Stimulated activated CD4-positive, alpha-beta T cell treated with anti-CD3 and anti-CD28 coated beads, Interleukin-1b, Interleukin-23, amount 100 ng/mL, for 48 hours (primary cell): ENCODE data around the gene WNT5A.

Experiments
- DNase-seq: peaks from one replicate; pipeline ENCODE4 v3.0.0-alpha.2; 2020

Gene WNT5A

DNA sequence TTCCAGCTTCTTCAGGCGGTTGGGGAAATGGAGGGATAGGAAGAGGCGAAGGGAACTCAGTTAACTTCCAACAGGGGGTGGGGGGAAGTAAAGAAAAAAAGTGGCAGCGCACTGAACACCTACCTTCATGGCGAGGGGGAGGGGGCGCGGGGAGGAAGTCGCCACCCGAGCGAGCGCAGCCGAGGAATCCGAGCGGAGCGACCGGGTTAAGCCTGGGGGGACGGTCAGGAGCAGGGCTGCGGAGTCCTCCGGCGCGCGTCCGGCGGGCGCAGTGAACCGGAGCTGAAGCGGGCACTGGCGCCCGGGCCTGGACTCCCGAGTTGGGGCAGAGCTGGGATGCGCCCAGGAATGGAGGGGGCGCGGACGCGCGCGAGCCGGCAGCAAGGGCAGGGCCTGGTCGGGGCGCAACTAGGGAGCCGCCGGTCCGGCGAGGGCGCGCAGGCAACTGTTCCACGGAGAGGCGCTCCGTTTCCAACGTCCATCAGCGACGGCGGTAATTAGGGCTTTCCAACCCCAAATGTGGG lies at the start of gene WNT5A:
Gene WNT5A, minus strand, starts transcription at position 450 of the 524 bp plus-strand sequence. Its CDS starts 321 bp downstream, at position 129.
- DNase-seq, result no peak

GRCh38 chr3:55534876-55535275 lies 47.8 kb upstream of the WNT5A start:
- DNase-seq, result no peak

DNA sequence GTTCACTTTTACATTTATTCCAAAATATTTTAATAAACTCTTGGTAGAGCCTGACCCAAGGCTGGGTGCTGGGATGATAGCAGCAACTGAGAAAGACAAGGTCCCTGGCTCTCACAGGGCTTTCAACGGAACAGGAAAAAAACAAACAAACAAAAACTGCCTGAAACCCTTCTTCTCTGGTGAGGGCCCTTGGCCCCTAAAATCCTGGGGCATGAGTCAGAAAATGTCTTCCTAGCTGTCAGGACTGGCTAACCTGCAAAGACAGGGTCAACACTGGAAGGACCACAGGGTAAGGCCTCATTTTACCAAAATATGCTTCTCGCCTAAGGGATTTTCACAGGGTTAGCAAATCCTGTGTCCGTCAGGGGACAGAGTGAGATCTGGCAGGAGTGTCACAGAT lies 45.7 kb upstream of the WNT5A start:
- DNase-seq, result no peak

GRCh38 chr3:55531321-55531720 lies 44.2 kb upstream of the WNT5A start:
- DNase-seq, result no peak

DNA sequence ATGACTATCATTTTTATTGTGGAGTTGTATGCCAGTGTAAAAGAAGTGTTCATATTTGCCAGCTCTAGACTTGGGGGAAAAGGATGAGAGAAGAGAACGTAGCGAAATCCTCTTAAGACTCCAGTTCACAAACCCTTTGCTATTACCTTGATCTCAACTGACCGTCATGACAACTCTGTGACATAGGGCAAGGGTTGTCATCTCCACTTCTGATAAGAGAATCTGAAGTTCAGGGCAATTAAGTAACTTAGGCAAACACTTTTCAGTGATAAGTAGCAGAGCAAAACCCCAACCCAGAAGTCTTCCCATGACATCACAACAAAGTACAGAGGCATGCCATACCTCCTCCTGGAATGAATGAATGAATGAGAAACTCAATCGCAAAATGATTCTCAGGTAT lies 40.3 kb upstream of the WNT5A start:
- DNase-seq, result no peak

- no peak for DNase-seq
Measured at GRCh38 chr3:55526332-55527030, 39.4 kb upstream of the WNT5A start.

DNA sequence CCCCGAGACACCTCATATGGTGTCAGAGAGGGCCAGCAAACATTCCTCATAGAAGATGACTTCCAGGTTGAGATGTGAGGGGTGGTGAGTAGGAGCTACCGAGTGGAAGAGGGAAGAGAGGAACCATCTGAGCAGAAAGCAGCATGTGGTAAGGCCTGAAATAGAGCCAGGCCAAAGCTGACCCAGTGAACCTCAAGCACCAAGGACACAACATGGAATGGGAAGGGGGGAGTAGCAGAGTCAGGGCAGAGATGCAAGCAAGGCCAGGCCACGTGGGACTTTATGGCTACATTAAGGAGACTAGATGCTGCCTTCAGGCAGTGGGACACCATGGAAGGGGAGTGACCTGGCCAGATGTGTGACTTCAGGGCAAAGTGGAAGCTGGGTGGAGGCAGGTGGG lies 38.3 kb upstream of the WNT5A start:
- no peak for DNase-seq

DNA sequence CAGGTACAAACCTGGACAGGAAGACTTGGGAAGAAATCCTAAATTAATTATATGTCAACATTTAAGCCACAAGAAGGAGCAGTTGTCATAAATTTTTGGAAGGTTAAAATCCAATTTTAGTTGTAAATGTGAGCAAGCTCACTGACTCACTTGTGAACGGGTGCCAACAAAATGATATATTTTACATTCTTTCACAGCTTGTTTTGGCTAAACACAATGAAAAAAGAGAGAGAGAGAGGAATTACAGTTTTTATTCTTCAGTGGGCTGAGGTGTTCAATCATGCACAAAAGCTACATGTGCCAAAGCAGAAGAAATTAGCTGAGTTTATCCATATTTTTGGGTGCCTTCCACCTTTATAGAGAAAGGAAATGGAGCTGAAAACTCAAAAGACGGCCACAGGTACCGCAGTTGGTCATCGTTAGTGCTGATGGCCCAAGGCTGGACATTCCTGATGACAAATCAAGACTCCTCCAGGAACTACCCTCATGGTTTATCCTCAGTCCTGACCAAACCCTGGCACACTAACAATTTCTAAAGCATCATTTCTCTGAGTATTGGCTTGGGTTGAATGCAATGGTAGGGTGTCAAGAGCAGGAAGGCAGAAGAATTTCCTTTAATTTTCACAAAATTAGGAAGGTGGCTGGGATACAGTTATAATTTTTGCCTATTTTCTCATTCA lies 37.6 kb upstream of the WNT5A start:
- DNase-seq, result no peak

DNA sequence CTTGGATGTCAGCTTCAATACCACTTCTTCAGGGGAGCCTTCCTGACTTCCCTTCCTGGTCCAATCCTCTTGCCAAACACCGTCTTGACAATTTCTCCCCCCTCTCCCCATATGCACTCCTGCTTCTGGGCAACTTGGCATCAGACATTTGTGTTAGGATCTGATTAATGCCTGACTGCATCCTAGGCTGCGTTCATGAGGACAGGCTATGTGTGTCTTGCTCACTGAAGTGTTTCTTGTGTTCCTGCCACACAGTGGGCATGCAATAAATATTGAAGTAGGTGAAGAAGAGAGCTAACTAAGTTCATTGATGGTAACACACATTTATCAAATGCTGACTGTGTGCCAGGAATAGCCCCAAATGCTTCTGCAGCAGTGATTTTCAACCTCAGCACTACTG lies 36.4 kb upstream of the WNT5A start:
- DNase-seq, result no peak

DNA sequence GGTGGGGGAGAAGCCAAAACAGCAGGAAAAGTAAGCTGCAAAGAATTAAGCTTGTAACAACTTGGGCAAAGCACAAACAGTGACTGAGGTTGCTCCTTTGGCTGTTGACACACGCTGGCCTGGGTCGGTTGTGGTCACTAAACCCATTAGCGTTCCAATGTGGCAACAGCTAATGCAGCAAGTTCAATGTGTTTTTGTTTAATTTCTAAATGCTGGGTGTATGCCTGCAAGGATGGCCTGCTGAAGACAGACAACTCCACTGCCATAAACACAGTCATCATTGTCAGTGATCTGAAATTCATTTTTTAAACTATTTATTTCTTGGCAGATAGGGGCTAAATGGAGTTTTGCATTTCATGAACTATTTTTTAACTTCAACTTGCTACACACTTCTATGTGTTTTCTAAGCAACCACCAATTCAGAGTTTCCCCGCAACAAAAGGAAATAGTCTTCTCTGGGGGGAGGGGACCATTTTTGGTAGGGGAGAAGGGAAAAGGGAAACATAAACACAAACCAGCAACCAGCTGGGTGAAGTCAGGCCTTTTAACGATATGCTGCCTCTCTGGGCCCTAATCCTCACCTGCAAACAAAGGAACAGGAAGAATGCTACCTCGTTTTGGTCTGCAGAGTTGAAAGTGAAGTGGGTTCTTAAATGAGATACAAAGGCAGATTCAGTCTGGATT lies 34.8 kb upstream of the WNT5A start:
- DNase-seq, result no peak

DNA sequence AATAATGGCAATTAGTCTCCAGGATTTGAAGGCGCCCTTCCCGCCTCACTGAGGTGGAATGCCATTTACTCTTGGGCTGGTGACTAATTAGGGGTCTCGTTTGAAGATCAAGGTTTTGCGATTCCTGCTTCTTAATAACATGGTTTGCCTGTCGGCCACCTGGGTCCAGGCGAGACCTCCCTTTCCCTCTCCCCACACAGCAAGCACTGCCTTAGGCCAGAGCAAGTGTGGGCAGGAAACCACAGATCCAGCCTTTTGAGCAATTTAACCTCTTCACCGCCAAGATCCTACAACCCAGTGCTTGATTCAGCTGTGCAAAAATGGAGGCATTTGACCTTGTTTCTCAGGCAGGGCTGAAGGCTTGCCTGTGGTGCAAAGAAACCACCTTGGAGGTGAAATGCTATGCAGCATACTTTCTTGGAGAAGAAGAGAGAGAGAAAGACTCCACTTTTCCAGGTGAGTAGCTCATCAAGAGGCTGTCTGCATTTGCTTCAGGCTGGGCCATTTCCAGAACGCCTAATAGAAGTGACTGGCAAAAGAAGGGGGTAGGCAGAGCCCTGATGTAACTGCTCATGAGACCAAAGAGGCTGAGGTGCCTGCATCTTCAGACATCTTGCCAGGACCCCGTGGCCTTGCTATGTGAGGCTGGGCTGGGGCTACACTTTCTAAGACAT lies 34.1 kb upstream of the WNT5A start:
- DNase-seq, result no peak

DNA sequence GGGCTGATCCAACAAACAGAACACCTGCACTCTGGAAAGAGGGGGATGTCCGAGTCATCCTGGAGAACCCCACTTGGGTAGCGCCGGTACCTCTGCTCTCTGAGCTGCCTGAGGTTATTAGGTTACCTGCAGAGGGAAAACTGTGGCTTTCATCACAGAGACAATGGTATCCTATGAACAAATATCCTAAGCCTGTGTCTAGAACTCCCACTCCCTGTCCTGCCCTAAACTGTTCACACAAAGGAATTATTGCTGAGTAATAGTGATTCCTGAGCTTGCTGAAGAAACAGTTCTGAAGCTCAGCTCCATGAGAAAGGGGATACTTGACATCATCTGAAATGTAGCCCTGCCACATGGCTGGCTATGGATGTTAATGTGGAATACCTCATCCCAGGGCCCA lies 31.9 kb upstream of the WNT5A start:
- DNase-seq, result no peak

DNA sequence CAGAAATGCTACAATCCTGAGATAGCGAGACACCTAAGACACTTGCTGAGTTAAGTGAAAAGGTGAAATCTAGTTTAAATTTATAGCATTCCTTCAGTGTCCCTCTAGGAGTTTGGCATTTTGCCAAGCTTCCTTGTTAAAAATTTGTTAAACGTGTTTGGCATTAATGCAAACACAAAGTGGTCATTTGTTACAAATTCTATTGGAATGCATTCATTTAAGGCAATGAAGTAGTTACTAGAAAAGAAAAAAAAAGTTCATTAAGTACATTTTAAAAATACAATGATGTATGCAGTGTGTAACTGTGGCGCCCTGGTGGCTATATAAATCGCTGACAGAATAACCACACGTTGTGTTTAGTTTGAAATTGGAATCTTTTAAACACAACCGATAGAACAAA lies 31.3 kb upstream of the WNT5A start:
- DNase-seq, result no peak

DNA sequence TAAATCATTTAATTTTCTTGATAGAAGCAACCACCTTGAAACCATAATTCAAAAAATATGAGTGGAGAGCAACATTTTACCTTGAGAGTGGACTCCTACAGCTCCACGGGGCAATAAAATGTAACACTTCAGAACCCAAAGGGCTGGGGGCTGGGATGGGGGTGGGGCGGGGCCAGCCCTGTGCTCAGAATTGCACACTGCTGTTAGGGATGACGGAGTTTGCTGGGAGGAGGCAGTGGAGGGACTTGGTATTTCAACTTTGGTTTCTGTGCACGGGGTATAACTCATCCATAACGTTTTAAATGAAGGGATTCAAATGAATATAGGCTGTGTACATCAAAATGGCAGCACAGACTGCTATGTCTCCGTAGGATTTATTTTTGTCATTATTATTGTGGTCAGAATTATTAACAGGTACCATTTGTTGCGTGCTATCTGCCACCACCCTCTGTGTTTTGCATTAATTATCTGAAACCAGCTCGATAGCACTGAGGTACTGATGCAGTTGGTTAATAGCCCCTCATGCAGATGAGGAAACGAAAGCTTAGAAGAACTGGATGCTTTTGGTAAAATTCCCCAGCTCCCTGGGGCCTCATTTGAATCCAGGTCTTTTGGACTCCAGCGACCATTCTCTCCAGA lies 29.4 kb upstream of the WNT5A start:
- no peak for DNase-seq

DNA sequence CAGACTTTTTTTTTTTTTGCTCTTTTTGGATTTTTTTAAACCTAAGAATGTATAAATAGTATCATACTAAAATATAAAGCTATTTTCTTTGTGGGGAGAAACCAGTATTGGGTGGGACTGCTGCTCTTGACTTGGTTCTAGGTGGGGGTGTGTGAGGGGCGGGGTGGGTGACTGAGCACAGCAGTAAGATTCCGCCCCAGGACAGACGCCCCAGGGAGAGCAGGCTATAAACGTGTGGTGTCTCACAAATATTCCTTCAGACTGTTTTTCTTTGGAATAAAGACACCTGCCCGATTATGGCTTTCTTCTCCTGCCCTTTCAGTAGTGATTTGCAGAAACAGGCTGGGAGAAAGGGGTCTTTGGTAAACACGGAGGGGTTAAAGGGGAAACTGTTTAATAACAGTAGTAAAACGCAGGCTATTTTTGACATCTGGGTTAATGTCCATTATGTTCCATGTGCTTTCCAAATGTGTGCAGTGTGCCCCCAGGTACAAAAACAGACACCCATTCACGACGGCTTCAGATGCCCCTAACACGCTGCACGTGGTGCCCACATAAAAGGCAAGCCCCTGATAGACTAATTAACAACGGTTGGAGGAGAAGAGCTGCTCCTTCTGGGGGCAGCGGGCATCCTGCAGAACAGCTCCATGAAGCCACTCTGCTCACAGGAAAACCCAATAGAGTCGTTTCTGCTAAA lies 28.6 kb upstream of the WNT5A start:
- DNase-seq, result no peak

DNA sequence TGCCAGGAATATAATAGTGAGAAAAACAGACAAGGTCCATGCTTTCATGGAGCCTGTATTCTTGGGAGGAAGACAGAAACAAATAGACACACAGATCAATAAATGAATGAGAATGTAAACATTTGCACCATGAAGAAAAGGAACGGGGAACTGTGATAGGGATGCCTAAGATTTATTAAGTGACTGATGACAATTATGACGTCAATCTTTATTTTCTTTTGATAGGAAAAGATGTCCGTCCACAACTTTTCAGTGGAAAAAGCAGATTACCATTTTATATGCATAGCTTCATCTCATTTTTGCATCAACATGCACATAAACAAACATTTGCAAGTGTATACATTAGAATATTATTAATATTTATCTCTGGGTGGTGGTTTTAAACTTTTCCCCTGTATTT lies 27.9 kb upstream of the WNT5A start:
- DNase-seq, result no peak

DNA sequence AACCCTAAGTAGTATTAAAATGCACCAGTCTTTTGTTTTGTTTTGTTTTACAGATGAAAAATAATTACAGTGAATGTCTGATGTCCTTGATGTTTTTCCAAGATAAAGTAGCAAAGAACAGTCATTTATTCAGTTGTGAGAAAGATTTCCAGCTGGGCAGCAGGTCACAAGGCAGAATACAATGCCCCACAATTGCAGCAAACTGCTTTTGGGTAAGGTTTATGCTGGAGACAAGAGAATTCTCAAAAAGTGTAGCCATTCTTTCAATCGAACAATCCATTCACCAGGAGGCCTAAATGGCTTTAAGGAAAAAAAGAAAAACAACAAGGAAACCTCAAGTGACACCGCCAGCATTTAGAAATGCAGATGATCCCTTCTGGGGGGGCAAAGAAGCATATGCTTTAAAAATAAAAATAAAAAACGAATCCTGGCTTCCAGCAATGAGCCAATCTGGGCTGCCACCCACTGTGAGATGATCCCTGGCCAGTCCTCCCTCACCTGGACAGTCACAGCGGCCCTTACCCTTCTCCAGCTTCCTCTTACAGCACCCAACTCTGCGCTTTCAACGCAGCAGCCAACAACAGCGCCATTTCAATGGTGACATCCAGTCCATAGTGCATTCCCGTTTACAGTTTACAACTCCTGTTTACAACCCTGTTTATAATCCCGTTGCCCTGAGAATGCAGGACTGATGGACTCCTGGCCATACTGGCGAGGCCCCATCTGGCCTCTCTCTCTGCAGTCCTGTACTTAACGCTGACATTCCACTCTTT lies 25.7 kb upstream of the WNT5A start:
- no peak for DNase-seq

DNA sequence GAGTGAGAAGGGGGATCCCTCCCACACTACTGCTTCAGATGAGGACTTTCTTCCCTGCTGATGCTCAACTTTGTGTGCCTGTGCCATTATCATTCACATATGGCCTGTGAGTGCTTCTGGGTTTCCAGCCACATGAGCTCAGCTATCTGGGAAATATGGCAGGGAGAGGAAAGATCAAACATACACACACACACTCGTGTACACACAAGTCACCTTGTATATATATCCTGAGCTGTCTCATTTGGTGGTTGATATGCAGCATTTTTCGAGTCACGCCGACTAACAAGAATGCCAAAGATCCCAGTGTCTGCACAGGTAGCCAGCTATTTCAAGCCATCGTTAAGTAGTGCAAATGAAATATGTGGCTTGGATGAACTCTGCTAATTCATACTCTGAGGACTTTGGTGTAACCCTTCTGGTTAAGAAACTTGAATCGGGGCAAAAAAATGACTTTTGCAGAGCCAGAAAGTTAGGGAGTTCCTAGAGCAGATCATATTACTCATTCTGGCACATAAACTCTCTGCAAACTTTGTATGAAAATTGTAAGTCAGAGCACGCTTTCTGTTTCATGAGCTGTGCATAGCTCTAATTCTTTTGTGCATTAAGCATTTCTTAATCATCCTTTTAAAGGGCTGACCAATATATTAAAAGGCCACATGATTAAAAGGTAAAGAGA lies 24.9 kb upstream of the WNT5A start:
- DNase-seq, result no peak

DNA sequence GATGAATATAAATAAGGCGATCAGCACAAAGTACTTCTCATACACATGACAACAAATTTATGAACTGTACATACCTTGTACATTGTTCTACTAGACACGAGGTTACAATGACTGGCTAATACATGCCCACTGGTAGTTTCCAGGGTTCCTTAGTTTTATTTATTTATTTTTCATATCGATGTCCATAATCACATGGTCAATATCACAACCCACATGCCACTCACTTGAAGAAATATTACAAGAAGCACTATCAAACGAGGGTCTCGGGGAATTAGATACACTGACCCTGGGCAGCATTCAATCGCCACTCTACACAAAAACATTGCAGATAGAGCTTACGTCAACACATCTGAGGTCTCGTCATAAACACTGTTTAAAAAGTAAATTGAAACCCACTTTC lies 21.2 kb upstream of the WNT5A start:
- DNase-seq, result no peak

DNA sequence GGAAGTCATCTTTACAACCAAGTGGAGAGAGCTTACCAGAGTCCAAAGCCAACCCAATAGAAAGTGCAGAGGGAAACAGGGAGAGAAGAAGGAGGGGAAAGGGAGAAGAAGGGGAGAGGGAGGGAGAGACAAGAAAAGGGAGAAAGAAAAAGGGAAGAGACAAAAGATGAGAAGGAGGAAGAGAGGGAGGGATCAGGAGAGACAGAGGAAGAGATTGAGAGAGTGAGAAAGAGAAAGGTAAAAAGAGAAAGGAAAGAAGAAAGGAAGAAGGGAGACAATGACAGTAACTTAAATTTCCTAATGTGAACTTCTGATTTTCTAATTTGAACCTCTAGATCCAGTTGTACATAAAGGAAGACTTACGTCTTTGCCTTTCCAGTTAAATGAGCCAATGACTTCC lies 20.7 kb upstream of the WNT5A start:
- no peak for DNase-seq

GRCh38 chr3:55505776-55506175 lies 18.7 kb upstream of the WNT5A start:
- DNase-seq, result no peak
